Stomach smooth muscle (tissue), 2 donors: ENCODE data around the gene FNDC3B.

Experiments
- H3K27ac ChIP-seq: one replicate; pipeline ENCODE4 v1.7.0; 2013; ENCODE audit warnings: mild to moderate bottlenecking, low read length, inconsistent platforms
- H3K27me3 ChIP-seq, 2 donors: one replicate each; pipeline ENCODE4 v1.7.0; 2013; ENCODE audit warnings: low read length in 2 of 2; ENCODE audit not compliant: insufficient read depth in 2 of 2, control insufficient read depth in 1 of 2
- H3K36me3 ChIP-seq, 2 donors: one replicate each; pipeline ENCODE4 v1.7.0; 2013; ENCODE audit warnings: low read length in 2 of 2; ENCODE audit not compliant: control insufficient read depth in 2 of 2, insufficient read depth in 2 of 2
- H3K4me1 ChIP-seq: one replicate; pipeline ENCODE4 v1.7.0; 2013; ENCODE audit warnings: low read length; ENCODE audit not compliant: control insufficient read depth, insufficient read depth
- H3K4me3 ChIP-seq, 2 donors: one replicate each; pipeline ENCODE4 v1.7.0; 2013; ENCODE audit warnings: low read length in 2 of 2
- H3K9ac ChIP-seq, 2 donors: one replicate each; pipeline ENCODE4 v1.7.0; 2013; ENCODE audit warnings: low read length in 2 of 2, mild to moderate bottlenecking in 1 of 2
- H3K9me3 ChIP-seq, 2 donors: one replicate each; pipeline ENCODE4 v1.7.0; 2013; ENCODE audit warnings: low read length in 2 of 2; ENCODE audit not compliant: control insufficient read depth in 2 of 2
- donor health status: healthy.
- donor health status: Pancreatic carcinoma.

The FNDC3B gene

GRCh38 chr3:172326993-172327392 lies 287.6 kb downstream of the FNDC3B start:
- H3K36me3 ChIP-seq = peaks cover 16 to 29% of the 10 kb centered on the region in 2 donors
- H3K27ac ChIP-seq = no peak overlapping the region
- H3K4me1 ChIP-seq = peaks cover 3% of the 10 kb centered on the region

GRCh38 chr3:172328282-172328681 lies 288.9 kb downstream of the FNDC3B start:
- no peak overlapping the region for H3K4me3 ChIP-seq
- H3K27ac ChIP-seq = no peak overlapping the region

More at GRCh38 chr3:172326993-172327392, 287.6 kb downstream of the FNDC3B start:
- Histone ChIP-seq H3K27me3 (no peaks in the 10 kb centered on the region), H3K4me3 (no peak overlapping the region), H3K9ac (no peak overlapping the region), H3K9me3 (no peaks in the 10 kb centered on the region)

GRCh38 chr3:172329070-172329469 lies 289.7 kb downstream of the FNDC3B start:
- no peak overlapping the region for H3K9ac ChIP-seq
- no peaks in the 10 kb centered on the region for H3K9me3 ChIP-seq
- no peaks in the 10 kb centered on the region for H3K27me3 ChIP-seq
- no peak overlapping the region for H3K27ac ChIP-seq
- H3K4me3 ChIP-seq = no peak overlapping the region
- H3K36me3 ChIP-seq = peaks cover 21 to 35% of the 10 kb centered on the region in 2 donors
- peaks cover 3% of the 10 kb centered on the region for H3K4me1 ChIP-seq

More at GRCh38 chr3:172328282-172328681, 288.9 kb downstream of the FNDC3B start:
- H3K9me3 ChIP-seq = no peaks in the 10 kb centered on the region
- H3K9ac ChIP-seq = no peak overlapping the region
- H3K27me3 ChIP-seq = no peaks in the 10 kb centered on the region
- peaks cover 3% of the 10 kb centered on the region for H3K4me1 ChIP-seq
- peaks cover 16 to 32% of the 10 kb centered on the region in 2 donors for H3K36me3 ChIP-seq

GRCh38 chr3:172330413-172330812 lies 291.0 kb downstream of the FNDC3B start:
- no peaks in the 10 kb centered on the region for H3K27me3 ChIP-seq
- no peaks in the 10 kb centered on the region for H3K4me1 ChIP-seq
- H3K9ac ChIP-seq = no peak overlapping the region
- H3K9me3 ChIP-seq = no peaks in the 10 kb centered on the region
- peaks cover 15 to 34% of the 10 kb centered on the region in 2 donors for H3K36me3 ChIP-seq
- no peak overlapping the region for H3K4me3 ChIP-seq
- no peak overlapping the region for H3K27ac ChIP-seq

GRCh38 chr3:172332256-172333041 lies 293.1 kb downstream of the FNDC3B start:
- H3K36me3 ChIP-seq = peaks cover 15 to 32% of the 10 kb centered on the region in 2 donors
- H3K9me3 ChIP-seq = no peaks in the 10 kb centered on the region
- H3K4me1 ChIP-seq = no peaks in the 10 kb centered on the region
- H3K27ac ChIP-seq = no peak overlapping the region
- H3K9ac ChIP-seq = no peak overlapping the region
- H3K27me3 ChIP-seq = no peaks in the 10 kb centered on the region
- H3K4me3 ChIP-seq = no peak overlapping the region

GRCh38 chr3:172333042-172333377 lies 293.6 kb downstream of the FNDC3B start:
- Histone ChIP-seq H3K9ac (no peak overlapping the region), H3K9me3 (no peaks in the 10 kb centered on the region), H3K36me3 (peaks cover 18 to 35% of the 10 kb centered on the region in 2 donors), H3K4me3 (no peak overlapping the region), H3K4me1 (no peaks in the 10 kb centered on the region), H3K27me3 (no peaks in the 10 kb centered on the region), H3K27ac (no peak overlapping the region)

- H3K9me3 ChIP-seq = no peaks in the 10 kb centered on the region
- no peaks in the 10 kb centered on the region for H3K4me1 ChIP-seq
- H3K27me3 ChIP-seq = no peaks in the 10 kb centered on the region
- H3K27ac ChIP-seq = no peak overlapping the region
- H3K36me3 ChIP-seq = peaks cover 18 to 33% of the 10 kb centered on the region in 2 donors
- no peak overlapping the region for H3K9ac ChIP-seq
- H3K4me3 ChIP-seq = no peak overlapping the region
These were observed 294.5 kb downstream of the FNDC3B start for GRCh38 chr3:172333692-172334457.

GRCh38 chr3:172334671-172335207 lies 295.4 kb downstream of the FNDC3B start:
- H3K27me3 ChIP-seq = no peaks in the 10 kb centered on the region
- H3K9ac ChIP-seq = no peak overlapping the region
- H3K27ac ChIP-seq = no peak overlapping the region
- H3K36me3 ChIP-seq = peaks cover 18 to 29% of the 10 kb centered on the region in 2 donors
- H3K4me1 ChIP-seq = no peaks in the 10 kb centered on the region
- H3K4me3 ChIP-seq = no peak overlapping the region
- no peaks in the 10 kb centered on the region for H3K9me3 ChIP-seq

GRCh38 chr3:172339892-172340291 lies 300.5 kb downstream of the FNDC3B start:
- peaks cover 21 to 35% of the 10 kb centered on the region in 2 donors for H3K36me3 ChIP-seq
- H3K27me3 ChIP-seq = no peaks in the 10 kb centered on the region
- H3K4me1 ChIP-seq = no peaks in the 10 kb centered on the region
- H3K4me3 ChIP-seq = no peak overlapping the region
- H3K9ac ChIP-seq = no peak overlapping the region
- H3K9me3 ChIP-seq = no peaks in the 10 kb centered on the region
- no peak overlapping the region for H3K27ac ChIP-seq

GRCh38 chr3:172340583-172340982 lies 301.2 kb downstream of the FNDC3B start:
- H3K9me3 ChIP-seq = no peaks in the 10 kb centered on the region
- no peaks in the 10 kb centered on the region for H3K4me1 ChIP-seq
- no peak overlapping the region for H3K4me3 ChIP-seq
- no peak overlapping the region for H3K9ac ChIP-seq
- H3K27ac ChIP-seq = no peak overlapping the region
- no peaks in the 10 kb centered on the region for H3K27me3 ChIP-seq
- peaks cover 21 to 35% of the 10 kb centered on the region in 2 donors for H3K36me3 ChIP-seq
